K562 (cell line): ENCODE data around the gene GLI1. TPM values are rescaled to one million over a fixed set of nuclear protein-coding genes. Genes with fewer than 3 reads are reported as not detected.

Experiments used
- ELK3 ChIP-seq: fragments of 450-650 bp; formaldehyde crosslinking; IDR thresholded peaks from 2 replicates; pipeline ENCODE4 v1.4.0; 2020; ENCODE audit warnings: mild to moderate bottlenecking
- HDAC1 ChIP-seq, 2 experiments: fragments of 450-650 bp; IDR thresholded peaks; 2 replicates each; pipeline ENCODE4 v1.6.1; 2016 to 2017; ENCODE audit warnings: inconsistent platforms in 1 of 2, mild to moderate bottlenecking in 1 of 2, moderate library complexity in 1 of 2
- NR3C1 ChIP-seq: sonication (generic); formaldehyde crosslinking; IDR thresholded peaks from 2 replicates; pipeline ENCODE4 v1.8.1; 2022; ENCODE audit warnings: missing genetic modification reagents
- ZKSCAN3 ChIP-seq: fragments of 250-450 bp; sonication (Bioruptor Pico); IDR thresholded peaks from 2 replicates; pipeline ENCODE4 v1.4.0; 2020
- ZNF140 ChIP-seq: fragments of 250-450 bp; sonication (Bioruptor Pico); IDR thresholded peaks from 2 replicates; pipeline ENCODE4 v1.8.0; 2021; ENCODE audit warnings: moderate library complexity, mild to moderate bottlenecking, inconsistent platforms
- ZNF79 ChIP-seq: fragments of 250-450 bp; sonication (Bioruptor Pico); IDR thresholded peaks from 2 replicates; pipeline ENCODE4 v1.4.0; 2020; ENCODE audit warnings: low read depth, mild to moderate bottlenecking, moderate library complexity
- polyA plus RNA-seq, 8 experiments: library from polyadenylated mRNA; depleted of rRNA in 4 of 8; stranded (reverse) in 5 of 8; unstranded in 3 of 8; fragments of >200 nt; fragmentation: Nextera tagmentation in 2 of 8; fragmentation: Illumina TruSeq in 1 of 8; extraction: Ambion mirVana in 2 of 8; extraction: Trizol in 1 of 8; gene quantifications; 2 replicates each; pipeline versions ENCODE4 v1.2.1 to v1.2.3, GENCODE V29; 2011 to 2014; ENCODE audit warnings: inconsistent platforms in 1 of 8, missing spikeins in 1 of 8
- total RNA-seq, 7 experiments: library from RNA; depleted of rRNA in 6 of 7; stranded (reverse); fragments of >200 nt in 6 of 7; fragmentation: Illumina TruSeq in 2 of 7; extraction: Trizol in 2 of 7; gene quantifications; 2 replicates each; pipeline versions ENCODE4 v1.2.1 to v1.2.3, GENCODE V29; 2011 to 2021; ENCODE audit warnings: low replicate concordance in 1 of 7
- TF ChIP-seq, protein P1 (sequence below): fragments of 450-650 bp; IDR thresholded peaks from 2 replicates; pipeline ENCODE4 v1.6.1; 2016
- TF ChIP-seq, protein P2 (sequence below): fragments of 450-650 bp; IDR thresholded peaks from 2 replicates; pipeline ENCODE4 v1.6.1; 2016; ENCODE audit warnings: antibody characterized with exemption

The GLI1 gene
- total and polyA plus RNA-seq, 9 of the 15 experiments (the other 6 are each of a cell fraction or from before 2014, with no cell fraction given): 0.24 to 3.7 (median 0.61) TPM

DNA sequence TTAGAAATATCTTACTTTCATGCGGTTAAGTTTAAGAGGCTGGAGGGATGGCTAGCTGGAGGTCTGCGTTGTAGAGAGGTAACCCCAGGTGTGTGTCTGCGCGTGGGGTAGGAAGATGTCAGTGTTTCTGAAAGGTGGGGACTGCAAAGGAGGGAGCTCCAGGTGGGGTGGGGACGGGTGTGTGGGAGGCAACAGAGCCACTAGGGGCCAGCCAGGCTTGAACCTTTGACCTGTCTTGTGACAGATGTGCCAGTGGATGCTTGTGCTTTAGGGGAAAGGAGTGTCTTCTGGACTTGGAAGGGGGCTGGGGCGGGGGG lies 841 bp downstream of the GLI1 start (continued):
- no peak for TF ChIP-seq ZNF140
- TF ChIP-seq NR3C1 (CRISPR knock-in tag): no peak
- no peak for TF ChIP-seq ELK3 (CRISPR knock-in tag)
- TF ChIP-seq ZKSCAN3 (CRISPR knock-in tag): no peak
- no peak for TF ChIP-seq ZNF79 (CRISPR knock-in tag)
- peak in 1 of 2 experiments; percentile 32; a peak in 1 of 4 replicates for TF ChIP-seq HDAC1 (IDR thresholded peaks at IDR 0.05)
- TF ChIP-seq, protein P1, sequence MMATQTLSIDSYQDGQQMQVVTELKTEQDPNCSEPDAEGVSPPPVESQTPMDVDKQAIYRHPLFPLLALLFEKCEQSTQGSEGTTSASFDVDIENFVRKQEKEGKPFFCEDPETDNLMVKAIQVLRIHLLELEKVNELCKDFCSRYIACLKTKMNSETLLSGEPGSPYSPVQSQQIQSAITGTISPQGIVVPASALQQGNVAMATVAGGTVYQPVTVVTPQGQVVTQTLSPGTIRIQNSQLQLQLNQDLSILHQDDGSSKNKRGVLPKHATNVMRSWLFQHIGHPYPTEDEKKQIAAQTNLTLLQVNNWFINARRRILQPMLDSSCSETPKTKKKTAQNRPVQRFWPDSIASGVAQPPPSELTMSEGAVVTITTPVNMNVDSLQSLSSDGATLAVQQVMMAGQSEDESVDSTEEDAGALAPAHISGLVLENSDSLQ: 0 out of 2 replicates have a peak, but pooled peaks have one; percentile 10
- TF ChIP-seq, protein P2, sequence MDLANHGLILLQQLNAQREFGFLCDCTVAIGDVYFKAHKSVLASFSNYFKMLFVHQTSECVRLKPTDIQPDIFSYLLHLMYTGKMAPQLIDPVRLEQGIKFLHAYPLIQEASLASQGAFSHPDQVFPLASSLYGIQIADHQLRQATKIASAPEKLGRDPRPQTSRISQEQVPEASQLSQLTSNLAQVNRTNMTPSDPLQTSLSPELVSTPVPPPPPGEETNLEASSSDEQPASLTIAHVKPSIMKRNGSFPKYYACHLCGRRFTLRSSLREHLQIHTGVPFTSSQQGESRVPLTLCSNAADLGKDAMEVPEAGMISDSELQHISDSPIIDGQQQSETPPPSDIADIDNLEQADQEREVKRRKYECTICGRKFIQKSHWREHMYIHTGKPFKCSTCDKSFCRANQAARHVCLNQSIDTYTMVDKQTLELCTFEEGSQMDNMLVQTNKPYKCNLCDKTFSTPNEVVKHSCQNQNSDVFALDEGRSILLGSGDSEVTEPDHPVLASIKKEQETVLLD: 0 out of 2 replicates have a peak, but pooled peaks have one; percentile 47
- TF ChIP-seq, all 486 proteins: peak for 8
